ENCODE results near the gene MACIR. TPM values are rescaled to one million over a fixed set of nuclear protein-coding genes. Genes with fewer than 3 reads are reported as not detected.
"Not testable (repeated sequence)": the region's sequence is repeated elsewhere in the genome, so short reads cannot be mapped to it uniquely, and the experiment has no call there.

The MACIR gene, protein sequence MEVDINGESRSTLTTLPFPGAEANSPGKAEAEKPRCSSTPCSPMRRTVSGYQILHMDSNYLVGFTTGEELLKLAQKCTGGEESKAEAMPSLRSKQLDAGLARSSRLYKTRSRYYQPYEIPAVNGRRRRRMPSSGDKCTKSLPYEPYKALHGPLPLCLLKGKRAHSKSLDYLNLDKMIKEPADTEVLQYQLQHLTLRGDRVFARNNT
- 10.2 TPM for polyA plus RNA-seq (2013, experiment 1 of 2; ENCODE audit: insufficient read length)
- polyA plus RNA-seq (2013, experiment 2 of 2; ENCODE audit: insufficient read length), result 10.7 TPM

DNA sequence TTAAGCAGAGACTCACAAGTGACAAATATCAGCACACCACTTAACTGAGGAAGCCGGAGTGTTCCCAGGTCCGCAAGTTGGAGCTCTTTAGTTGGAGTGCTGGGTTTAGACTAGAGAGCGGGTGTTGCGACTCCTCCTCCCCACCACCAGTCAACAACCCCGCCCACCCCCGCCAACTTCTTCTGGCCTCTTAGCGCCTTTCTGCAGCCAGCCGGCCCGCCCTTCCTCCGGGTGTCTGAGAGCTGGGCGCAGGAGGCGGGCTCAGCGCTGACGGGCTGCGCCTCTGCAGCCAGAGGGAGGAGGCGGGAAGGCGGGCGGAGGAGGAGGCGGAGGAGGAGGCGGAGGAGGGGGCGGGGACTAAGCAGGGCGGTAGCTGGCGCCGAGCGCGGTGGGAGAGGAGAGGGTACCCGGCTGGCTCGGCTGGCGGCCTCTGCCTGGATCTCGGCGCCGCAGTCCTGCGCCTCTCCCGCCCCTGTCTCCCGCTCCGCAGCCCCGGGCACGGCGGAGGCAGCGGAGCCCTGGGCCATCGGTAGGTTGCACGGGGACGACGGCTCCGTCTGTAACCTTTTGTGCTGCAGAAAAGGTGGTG, at the start of gene MACIR:
MACIR (plus strand) TSS at position 396 of the 589 bp plus-strand sequence. CDS start 17,157 bp downstream, outside the sequence.
- peak; percentile 98 for DNase-seq

DNA sequence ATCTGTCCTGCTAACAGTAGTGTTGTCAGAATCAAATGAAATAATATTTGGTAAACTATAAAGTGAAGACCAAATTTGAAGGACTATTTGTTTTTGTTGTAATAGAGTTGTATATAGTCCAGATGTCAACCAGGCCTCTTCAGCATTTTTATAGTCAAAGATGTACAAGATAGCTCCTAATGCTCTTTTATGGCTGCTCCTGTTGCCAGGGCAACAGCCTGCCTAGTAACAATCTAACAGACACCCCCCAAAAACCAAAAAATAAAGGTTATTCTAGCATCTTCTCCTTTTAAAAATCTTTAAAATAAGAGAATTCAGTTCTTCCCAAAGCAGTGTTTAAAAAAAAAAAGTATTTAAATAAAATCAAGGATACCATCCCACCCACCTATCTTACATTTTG, 49.5 kb upstream of the MACIR start:
- DNase-seq, result no peak

DNA sequence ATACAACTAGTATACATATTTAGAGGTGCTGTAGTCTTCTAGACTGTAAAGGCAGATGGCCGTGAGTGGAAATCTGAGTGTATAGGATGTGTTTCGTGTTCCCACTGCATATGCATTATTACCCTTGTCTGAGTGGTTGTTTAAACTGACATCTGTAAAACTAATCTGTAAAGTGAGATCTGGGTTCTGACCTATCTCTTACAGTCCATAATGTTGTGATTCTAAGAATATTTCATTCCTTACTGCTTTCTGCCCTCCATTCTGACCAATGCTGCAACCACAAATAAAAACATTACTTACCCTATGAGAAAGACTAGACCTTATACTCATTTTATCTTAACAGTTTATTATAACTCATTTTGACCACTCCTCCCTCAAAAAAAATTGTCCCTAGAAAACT, 47.6 kb upstream of the MACIR start:
- DNase-seq, result no peak

DNA sequence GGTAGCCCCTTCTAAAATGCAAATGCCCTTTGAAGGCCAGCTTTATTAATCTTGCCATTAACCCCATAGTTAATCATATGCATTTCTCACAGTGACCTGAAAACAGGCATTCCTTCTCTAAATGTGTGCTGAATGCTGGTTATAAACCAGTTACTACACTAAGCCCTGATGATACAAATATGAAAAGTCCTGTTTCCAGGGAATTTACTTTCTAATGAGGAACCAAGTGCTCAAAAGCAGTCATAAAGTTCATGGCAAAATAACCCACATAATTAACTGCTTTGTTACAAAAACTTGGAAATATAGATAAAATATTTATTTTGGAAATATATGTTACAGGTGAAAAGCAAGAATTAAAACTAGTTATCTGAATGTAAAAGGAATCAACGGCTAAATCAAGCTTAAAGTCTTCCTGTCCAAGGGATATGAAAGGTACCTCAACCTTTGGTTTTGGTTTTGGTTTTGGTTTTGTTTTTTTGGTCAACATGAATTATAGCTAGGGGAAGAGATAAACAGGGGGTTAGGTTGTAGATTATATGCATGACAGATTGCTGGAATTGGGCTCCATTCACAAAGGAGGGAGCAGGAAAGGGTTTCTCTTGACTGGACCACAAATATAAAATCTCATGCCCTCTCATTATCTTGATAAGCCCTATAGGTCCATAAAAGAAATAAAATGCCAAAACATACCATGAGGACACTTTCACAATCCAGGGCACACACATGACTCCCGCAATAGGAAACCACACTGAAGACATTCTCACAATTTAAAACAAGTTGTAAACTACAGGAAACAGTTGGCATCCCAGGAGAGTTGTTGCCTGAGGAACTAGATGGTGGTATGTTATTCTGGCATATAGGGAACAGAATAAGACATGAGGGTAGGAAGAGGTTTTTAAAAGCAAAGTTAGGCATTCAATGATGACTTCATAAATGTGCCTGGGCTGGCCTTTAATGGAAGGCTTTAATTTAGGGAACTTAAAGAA, 46.7 kb upstream of the MACIR start:
- no peak for DNase-seq

DNA sequence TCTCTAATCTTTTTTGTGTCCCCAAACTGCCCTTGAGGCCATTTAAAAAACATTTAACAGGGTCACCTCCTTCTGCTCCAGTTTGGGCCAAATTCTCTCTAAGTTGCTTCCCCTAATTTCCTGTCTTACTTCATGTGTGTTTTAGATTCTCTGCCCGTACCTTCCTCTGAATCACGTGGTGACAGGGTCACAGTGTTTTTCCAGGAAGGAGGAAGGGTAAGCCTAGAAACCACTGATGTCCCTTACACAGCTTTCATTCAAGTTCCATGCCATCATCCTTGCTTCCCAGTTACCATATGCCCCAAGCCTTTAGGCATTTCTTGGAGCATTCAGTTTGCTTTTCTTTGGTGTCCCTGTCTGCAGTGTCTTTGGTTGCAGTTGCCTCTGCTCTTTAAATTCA, 42.4 kb upstream of the MACIR start:
- no peak for DNase-seq

DNA sequence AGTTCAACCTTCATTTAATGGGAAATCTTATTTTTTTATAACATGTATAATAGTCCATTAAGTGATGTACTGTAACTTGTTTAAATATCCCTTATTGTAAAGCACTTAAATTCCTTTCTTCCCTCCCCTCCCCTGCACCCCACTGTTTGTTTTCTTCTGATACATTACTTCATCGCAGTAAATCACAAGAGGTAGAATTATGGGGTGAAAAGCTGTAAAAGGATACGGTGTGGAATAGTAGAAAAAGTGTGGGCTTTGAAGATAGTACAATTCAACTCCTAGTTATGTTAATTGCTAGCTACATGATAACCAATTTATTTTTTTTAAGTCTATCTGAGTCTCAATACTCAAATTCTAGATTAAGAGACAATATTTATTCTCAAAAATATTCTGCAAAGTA, 41.9 kb upstream of the MACIR start:
- DNase-seq, result no peak

DNA sequence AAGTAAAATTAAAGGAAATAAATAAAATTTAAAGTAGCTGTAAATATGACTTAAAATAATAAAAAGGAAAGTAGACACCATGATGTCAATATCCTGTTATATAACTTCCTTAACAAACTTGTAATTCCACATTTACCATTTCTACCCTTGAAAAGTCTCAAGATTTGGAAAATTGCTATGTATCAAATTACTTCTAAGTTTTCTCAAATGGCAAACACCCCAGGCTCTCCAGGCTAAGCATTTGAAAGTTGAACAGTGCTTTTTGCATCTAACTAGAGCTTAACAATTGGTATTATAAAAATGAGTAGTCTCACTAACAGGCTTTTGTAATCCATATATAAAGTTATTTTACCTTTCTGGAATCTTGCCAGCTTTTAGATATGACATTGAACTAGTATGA, 41.5 kb upstream of the MACIR start:
- no peak for DNase-seq

DNA sequence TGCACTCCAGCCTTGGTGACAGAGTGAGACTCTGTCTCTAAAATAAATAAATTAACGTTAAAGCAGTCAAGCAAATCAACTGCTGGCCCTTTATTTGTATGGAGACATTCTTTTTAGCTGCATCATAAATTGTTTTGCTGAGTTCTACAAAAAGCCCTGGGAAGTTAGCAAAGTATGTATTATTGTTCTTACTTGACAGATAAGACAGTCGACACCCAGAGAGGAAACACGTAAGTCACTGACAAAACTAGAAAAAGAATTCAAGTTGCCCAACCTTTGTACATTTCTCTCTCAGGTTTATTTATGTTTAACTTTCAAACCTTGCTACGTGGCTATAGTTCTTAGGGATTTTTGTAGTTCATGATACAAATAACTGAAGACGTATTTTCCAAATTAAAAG, 40.4 kb upstream of the MACIR start:
- peak; percentile 30 for DNase-seq

DNA sequence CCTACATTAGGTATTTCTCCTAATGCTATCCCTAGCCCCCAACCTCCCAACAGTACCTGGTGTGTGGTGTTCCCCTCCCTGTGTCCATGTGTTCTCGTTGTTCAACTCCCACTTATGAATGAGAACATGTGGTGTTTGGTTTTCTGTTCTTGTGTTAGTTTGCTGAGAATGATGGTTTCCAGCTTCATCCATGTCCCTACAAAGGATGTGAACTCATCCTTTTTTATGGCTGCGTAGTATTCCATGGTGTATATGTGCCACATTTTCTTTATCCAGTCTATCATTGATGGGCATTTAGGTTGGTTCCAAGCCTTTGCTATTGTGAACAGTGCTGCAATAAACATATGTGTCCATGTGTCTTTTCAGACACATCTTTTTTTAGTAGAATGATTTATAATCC, 39.5 kb upstream of the MACIR start:
- DNase-seq, result not testable (repeated sequence)

DNA sequence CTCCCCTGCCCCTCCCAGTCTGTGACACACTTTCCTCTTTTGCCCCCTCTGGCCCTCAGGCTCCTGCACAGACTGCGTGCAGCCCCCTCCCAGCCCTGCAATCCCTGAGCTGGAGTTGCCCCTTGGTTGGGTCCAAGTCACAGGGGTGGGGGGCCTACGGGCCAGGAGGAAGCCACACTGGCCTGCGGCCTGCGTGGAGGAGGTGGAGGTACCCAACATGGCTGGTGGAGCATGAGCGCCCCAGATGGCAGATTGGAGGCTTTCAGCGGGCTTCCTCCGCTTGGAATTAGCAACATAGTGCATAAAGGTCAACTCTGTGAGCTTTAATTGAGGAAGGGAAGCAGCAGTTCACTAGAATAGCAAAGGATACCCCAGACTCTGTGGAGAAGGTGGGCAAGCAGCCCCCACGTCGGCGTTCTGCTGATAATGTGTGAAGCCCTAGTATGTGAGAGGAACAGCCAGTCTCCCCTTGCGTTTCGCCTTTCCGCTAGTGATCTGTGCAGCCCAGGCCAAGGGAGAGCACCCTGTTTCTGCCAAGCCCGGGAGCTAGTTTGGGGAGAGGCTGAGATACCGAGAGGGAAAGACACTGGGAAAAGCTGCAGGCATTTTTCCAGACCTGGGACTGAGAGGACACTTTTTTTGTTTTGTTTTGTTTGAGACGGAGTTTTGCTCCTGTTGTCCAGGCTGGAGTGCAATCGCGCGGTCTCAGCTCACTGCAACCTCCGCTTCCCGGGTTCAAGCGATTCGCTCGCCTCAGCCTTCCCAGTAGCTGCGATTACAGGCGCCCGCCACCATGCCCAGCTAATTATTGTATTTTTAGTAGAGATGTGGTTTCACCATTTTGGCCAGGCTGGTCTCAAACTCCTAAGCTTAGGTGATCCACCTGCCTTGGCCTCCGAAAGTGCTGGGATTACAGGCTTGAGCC, 35.3 kb upstream of the MACIR start:
- DNase-seq, result no peak

DNA sequence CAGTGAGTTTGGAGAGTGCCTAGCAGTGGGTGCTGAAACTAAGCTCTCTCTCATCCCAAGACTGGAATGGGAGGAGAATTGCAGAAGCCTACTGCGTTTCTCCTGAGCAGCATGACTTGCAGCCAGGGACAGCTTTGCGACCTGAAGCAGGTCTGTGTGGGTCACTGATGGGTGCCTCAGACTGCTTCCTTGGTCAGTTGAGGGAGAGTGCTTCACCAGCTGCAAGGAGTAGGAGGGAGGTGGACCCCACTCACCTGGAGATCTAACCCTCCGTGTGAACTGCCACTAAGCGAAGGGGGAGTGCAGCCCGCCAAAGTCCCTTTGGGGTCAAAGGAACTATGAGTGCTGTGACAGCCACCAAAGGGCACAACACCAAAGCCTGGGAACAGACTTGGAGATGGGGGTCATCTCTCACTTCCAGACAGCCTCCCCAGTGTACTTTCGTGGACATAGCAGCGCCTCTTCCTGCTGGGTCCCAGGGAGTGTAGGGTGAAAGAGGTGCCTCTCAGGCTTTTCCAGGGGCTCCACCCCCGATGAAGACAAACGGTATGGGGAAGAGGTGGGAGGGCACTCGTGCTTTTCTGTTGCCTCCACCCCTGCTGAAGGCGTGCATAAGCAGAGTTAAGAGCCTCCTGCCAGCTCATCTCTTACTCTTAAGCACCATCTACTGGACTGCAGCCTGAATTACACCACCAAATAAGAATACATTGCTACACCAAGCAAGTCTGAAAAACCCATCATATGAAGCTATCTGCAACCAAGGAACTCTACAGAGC, 34.3 kb upstream of the MACIR start:
- peak; percentile 75 for DNase-seq

DNA sequence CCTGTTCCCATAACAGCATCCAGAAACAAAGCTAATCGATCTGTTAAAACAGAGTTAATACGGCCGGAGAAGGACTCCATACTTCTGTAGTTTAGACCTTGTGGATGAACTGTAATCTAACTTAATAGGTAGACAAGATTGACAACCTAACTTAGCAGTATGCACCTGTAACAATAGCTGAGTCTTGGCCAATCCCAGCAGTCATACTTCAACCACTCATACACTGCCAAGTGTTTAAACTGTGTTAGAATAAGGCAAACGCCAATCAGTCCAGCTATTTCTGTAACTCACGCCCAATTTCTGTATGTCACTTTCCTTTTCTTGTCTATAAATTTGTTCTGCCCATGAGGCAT, 33.7 kb upstream of the MACIR start:
- DNase-seq, result no peak

DNA sequence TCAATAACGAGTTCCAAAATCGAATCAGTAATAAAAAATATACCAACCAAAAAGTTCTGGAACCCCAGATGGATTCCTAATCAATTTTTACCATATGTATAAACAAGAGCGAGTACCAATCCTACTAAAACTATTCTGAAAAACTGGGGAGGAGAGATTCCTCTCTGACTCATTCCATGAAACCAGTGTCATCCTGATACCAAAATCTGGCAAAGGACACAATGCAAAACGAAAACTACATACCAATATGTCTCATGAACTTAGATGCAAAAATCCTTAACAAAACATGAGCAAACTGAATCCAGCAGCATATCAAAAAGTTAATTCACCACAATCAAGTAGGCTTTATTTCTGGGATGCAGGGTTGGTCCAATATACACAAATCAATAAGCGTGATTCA, 30.5 kb upstream of the MACIR start:
- DNase-seq, result peak; percentile 12

DNA sequence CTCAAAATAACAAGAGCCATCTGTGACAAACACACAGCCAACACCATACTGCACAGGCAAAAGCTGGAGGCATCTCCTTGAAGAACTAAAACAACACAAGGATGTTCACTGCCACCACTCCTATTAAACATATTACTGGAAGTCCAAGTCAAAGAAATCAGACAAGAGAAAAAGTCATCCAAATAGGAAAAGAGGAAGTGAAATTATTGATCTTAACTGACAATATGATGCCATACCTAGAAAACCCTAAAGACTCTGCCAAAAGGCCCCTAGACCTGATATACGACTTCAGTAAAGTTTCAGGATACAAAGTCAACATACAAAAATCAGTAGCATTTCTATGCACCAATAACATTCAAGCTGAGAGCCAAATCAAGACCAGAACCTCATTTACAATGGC, 30.0 kb upstream of the MACIR start:
- DNase-seq, result no peak

DNA sequence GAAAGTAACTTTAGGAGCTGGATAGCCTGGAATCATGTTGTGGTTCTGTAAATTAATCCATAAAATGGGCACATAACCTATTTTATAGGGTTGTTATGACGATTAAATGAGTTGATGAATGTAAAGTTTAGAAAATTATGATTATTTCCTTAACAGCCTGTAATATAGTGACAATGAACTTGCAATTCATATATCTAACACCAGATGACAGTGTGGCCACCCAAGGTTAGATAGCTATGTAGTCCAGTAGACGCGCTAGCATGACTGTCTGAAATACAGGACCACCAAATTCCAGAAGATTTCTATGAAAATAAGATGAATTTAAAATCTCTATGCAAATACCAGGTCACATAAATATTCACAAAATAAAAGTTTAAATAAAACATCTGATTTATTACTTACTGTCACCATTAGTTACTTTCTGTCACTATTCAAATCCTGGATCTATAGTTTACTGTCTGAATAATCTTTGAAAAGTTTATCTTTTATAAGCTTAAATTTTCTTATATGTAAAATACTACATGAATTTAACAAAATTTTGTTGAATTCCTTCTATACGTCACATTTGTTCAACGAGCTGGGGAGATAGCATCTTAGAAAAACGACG, 26.1 kb upstream of the MACIR start:
- peak; percentile 53 for DNase-seq

DNA sequence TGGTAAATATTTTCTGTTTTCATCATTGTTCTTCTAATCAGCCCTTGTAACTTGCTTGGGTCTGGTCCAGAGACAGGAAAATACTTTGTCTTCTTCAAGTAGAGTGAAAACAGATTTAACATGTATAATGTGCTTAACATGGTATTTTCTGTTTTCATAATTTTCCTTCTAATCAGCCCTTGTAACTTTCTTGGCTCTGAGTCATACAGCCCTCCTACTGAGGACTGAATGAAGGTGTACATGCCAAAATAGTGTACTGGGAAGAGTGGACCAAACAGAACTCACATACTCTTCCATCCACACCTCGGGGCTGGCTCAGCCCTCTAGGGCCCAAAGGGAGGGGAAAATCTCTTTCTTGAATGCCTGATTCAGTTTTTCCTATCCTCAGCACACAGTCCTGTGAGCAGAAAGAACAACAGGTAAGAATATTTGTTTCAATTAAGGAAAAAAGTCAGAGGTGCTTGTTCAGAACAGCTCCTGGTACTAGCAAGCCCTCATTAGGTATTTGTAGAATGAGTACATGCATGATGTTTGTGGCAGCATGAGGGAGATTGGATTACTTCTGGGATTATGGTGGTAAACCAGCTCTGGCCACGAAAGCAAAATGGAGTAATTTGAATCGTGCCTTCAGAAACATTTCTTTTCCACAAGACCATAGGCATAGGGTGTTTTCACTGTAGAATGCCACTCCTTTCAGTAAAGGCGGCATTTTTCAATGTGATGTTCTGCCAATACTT, 24.2 kb upstream of the MACIR start:
- peak; percentile 51 for DNase-seq

DNA sequence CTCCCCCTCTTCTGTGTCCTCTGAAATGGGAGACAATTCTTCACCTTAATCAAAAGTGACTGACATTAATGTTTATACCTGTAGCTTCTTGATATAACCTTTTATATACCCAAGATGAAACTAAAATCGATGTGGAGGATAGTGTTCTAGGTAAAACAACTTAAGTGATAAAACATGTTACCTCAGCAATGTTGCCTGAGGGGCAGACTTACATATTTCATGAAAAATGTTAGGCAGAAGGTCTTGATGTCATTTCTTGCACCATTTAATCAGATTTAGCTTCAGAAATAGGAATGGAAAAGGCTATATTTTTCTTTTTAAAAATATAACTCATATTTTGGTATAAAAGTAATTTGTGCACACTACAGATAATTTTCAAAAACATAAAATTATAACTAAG, 22.7 kb upstream of the MACIR start:
- no peak for DNase-seq

DNA sequence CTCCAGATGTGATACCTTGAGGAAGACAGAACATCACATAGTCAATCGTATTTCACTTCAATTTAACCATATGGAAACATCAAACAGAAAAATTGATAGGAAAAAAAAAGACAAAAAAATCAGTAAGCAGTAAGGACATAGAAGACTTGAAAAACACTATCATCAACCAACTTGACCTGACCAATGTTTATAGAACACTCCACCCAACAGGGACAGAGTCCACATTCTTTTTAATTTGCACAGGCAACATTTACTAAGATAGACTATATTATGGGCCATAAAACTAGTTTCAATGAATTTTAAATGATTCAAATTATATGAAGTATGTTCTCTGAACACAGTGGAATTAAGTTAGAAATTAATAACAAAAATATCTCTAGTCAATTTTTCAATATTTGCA, 20.8 kb upstream of the MACIR start:
- no peak for DNase-seq

DNA sequence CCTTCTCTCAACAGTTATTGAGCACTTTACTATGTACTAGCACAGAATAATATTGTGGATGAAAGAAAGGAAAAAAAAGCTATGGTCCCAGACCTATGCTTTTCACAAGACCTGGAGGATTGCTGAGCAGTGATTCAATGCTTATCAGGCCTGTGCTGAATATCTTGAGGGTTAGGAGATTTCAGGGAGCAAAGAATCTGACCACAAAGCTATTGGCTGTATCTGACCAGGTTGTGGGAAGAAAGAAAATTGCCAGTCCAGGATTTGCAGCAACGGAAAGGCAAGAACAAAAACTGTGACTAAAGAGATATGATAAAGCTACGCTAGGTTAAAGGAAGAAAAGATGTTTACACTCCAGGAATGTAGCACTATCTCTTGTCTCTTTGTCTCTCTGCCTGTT, 14.9 kb upstream of the MACIR start:
- DNase-seq, result peak; percentile 28

DNA sequence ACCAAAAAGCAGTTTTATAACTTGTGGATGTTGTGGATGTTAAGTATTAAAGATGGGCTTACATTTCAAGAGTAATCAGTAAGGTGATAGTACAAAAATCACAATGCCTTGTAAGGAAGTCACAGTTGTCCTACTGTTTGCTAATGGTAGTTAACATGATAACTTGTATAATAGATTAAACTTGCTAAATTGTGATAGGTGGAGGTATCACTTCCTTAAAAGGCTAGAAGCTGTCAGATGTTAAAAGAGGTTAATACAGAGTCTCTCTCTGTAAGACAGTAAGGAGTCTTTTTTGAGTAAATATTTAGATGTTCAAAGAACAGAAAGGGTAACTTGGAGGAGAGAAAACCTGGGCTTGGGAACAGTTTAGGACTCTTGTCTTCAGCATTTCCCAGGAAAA, 14.2 kb upstream of the MACIR start:
- no peak for DNase-seq
